Fibroblast of pulmonary artery (primary cell): Measurements from ENCODE around the gene CHRND.

Experiments
- DNase-seq: peaks from one replicate; pipeline ENCODE4 v3.0.0-alpha.2; 2010; ENCODE audit warnings: low read depth
- H3K4me3 ChIP-seq: replicated peaks from 2 replicates; pipeline ENCODE4 v1.5.1; 2011; ENCODE audit warnings: low read depth, mild to moderate bottlenecking, control low read depth, low read length, moderate library complexity
- CTCF ChIP-seq: IDR thresholded peaks from 2 replicates; pipeline ENCODE4 v1.5.1; 2011; ENCODE audit warnings: mild to moderate bottlenecking, control low read depth, low read length, inconsistent platforms; ENCODE audit errors: missing control alignments

CHRND gene

GRCh38 chr2:232522623-232523401 is 3.1 kb upstream of the CHRND start:
- DNase-seq: no peak
- TF ChIP-seq CTCF: no peak
- no peak overlapping the region for H3K4me3 ChIP-seq

- no peak for TF ChIP-seq CTCF
- no peak overlapping the region for H3K4me3 ChIP-seq
- no peak for DNase-seq
Measured at GRCh38 chr2:232523402-232523681, 2.6 kb upstream of the CHRND start.

GRCh38 chr2:232523682-232524597 is 2.0 kb upstream of the CHRND start:
- peak; percentile 24 for DNase-seq
- no peak overlapping the region for H3K4me3 ChIP-seq
- no peak for TF ChIP-seq CTCF

GRCh38 chr2:232524771-232525170 is 1.2 kb upstream of the CHRND start:
- no peak for TF ChIP-seq CTCF
- H3K4me3 ChIP-seq: no peak overlapping the region

GRCh38 chr2:232525199-232525598 is 761 bp upstream of the CHRND start:
- no peak overlapping the region for H3K4me3 ChIP-seq
- no peak for TF ChIP-seq CTCF
- DNase-seq: no peak

More at GRCh38 chr2:232524771-232525170, 1.2 kb upstream of the CHRND start:
- DNase-seq: no peak

- no peak for TF ChIP-seq CTCF
- no peak for DNase-seq
- H3K4me3 ChIP-seq: no peak overlapping the region
Measured at GRCh38 chr2:232526372-232526941, 497 bp downstream of the CHRND start.
